Forelimb muscle (tissue), 1 donor: Measurements from ENCODE around the gene MMP1. TPM values are rescaled to one million over a fixed set of nuclear protein-coding genes. Genes with fewer than 3 reads are reported as not detected.
A peak's percentile ranks its signal among the peaks of the same experiment; 100 is the strongest.

Experiments used
- DNase-seq: peaks from one replicate; pipeline ENCODE4 v3.0.0-alpha.2; 2013; ENCODE audit warnings: low read depth
- polyA plus RNA-seq: library from polyadenylated mRNA; unstranded; fragments of 120-200 nt; gene quantifications from one replicate; pipeline ENCODE4 v1.2.1, GENCODE V29; 2013; ENCODE audit not compliant: insufficient read length

MMP1 gene
- polyA plus RNA-seq, result 0.23 TPM

- DNase-seq, result no peak
Measured at GRCh38 chr11:102798012-102798746, at the start of gene MMP1. MMP1 (minus strand) TSS chr11:102798160; CDS start chr11:102798092, 68 bp downstream.

- DNase-seq, result no peak
Measured at GRCh38 chr11:102846292-102846691, 48.3 kb upstream of the MMP1 start.

GRCh38 chr11:102843489-102843888, 45.5 kb upstream of the MMP1 start, which contains the start of gene MMP3:
MMP3 (minus strand) TSS chr11:102843609; CDS start chr11:102843546, 63 bp downstream.
- DNase-seq, result no peak

GRCh38 chr11:102842930-102843329, 45.0 kb upstream of the MMP1 start:
- no peak for DNase-seq

- no peak for DNase-seq
Measured at GRCh38 chr11:102840018-102840417, 42.1 kb upstream of the MMP1 start.

- no peak for DNase-seq
Measured at GRCh38 chr11:102837646-102838045, 39.7 kb upstream of the MMP1 start.

- DNase-seq, result no peak
Measured at GRCh38 chr11:102837156-102837555, 39.2 kb upstream of the MMP1 start.

GRCh38 chr11:102836290-102836875, 38.4 kb upstream of the MMP1 start:
- no peak for DNase-seq

- no peak for DNase-seq
Measured at GRCh38 chr11:102833731-102834130, 35.8 kb upstream of the MMP1 start.

GRCh38 chr11:102832612-102833011, 34.7 kb upstream of the MMP1 start:
- DNase-seq, result no peak

- DNase-seq, result peak; percentile 31
Measured at GRCh38 chr11:102831489-102832440, 33.8 kb upstream of the MMP1 start.

- no peak for DNase-seq
Measured at GRCh38 chr11:102831128-102831488, 33.1 kb upstream of the MMP1 start.

- DNase-seq, result no peak
Measured at GRCh38 chr11:102830001-102830727, 32.2 kb upstream of the MMP1 start.

GRCh38 chr11:102829316-102830000, 31.5 kb upstream of the MMP1 start:
- DNase-seq, result no peak

GRCh38 chr11:102824556-102824955, 26.6 kb upstream of the MMP1 start:
- DNase-seq, result no peak

- DNase-seq, result no peak
Measured at GRCh38 chr11:102819491-102819890, 21.5 kb upstream of the MMP1 start.

GRCh38 chr11:102813484-102813883, 15.5 kb upstream of the MMP1 start:
- no peak for DNase-seq

- DNase-seq, result no peak
Measured at GRCh38 chr11:102812188-102812587, 14.2 kb upstream of the MMP1 start.

- no peak for DNase-seq
Measured at GRCh38 chr11:102810950-102811660, 13.1 kb upstream of the MMP1 start.

- no peak for DNase-seq
Measured at GRCh38 chr11:102809971-102810370, 12.0 kb upstream of the MMP1 start.
